Heart left ventricle (tissue), 16 donors: ENCODE results near the gene GRIN2C. TPM values are rescaled to one million over a fixed set of nuclear protein-coding genes. Genes with fewer than 3 reads are reported as not detected.

ENCODE experiments used
- ATAC-seq, 4 donors: fragments of 200-7000 bp; cut with Tn5 transposase; one replicate each; pipeline ENCODE4 v1.9.1; 2020 to 2022; ENCODE audit warnings: moderate library complexity in 4 of 4, mild to moderate bottlenecking in 3 of 4, moderate number of reproducible peaks in 1 of 4
- DNase-seq, 5 donors: peaks; one replicate each; pipeline ENCODE4 v3.0.0-alpha.2; 2020
- H3K27ac ChIP-seq, 12 donors: fragments of 200-600 bp; sonication (generic) in 4 of 12; one replicate each; pipeline versions ENCODE4 v1.5.0 to v1.8.0; 2016 to 2022; ENCODE audit warnings: mild to moderate bottlenecking in 2 of 12
- H3K27me3 ChIP-seq, 9 donors: fragments of 200-600 bp; sonication (generic) in 2 of 9; one replicate each; pipeline versions ENCODE4 v1.5.1 to v1.8.0; 2016 to 2022; ENCODE audit warnings: mild to moderate bottlenecking in 3 of 9
- H3K36me3 ChIP-seq, 9 donors: fragments of 200-600 bp; sonication (generic) in 2 of 9; one replicate each; pipeline versions ENCODE4 v1.5.0 to v1.8.0; 2018 to 2022; ENCODE audit warnings: mild to moderate bottlenecking in 2 of 9
- H3K4me1 ChIP-seq, 12 donors: fragments of 200-600 bp; sonication (generic) in 4 of 12; one replicate each; pipeline versions ENCODE4 v1.5.0 to v1.8.0; 2016 to 2022; ENCODE audit warnings: mild to moderate bottlenecking in 3 of 12
- H3K4me3 ChIP-seq, 12 donors: fragments of 200-600 bp; sonication (generic) in 4 of 12; one replicate each; pipeline versions ENCODE4 v1.5.0 to v1.8.0; 2017 to 2022; ENCODE audit warnings: mild to moderate bottlenecking in 9 of 12, moderate library complexity in 4 of 12
- H3K9me3 ChIP-seq, 12 donors: fragments of 200-600 bp; sonication (generic) in 4 of 12; one replicate each; pipeline versions ENCODE4 v1.5.0 to v1.8.0; 2016 to 2022; ENCODE audit warnings: mild to moderate bottlenecking in 1 of 12
- CTCF ChIP-seq, 12 donors: fragments of 200-600 bp; sonication (generic) in 4 of 12; IDR thresholded peaks; one replicate each; pipeline versions ENCODE4 v1.5.0 to v1.8.0; 2018 to 2022; ENCODE audit warnings: antibody characterized with exemption in 12 of 12, mild to moderate bottlenecking in 5 of 12
- POLR2A ChIP-seq, 2 donors: fragments of 450-650 bp; IDR thresholded peaks; one replicate each; pipeline ENCODE4 v1.6.1; 2017; ENCODE audit warnings: antibody characterized with exemption in 2 of 2, mild to moderate bottlenecking in 2 of 2, moderate library complexity in 2 of 2
- WGBS, 4 donors: extraction: QIAGEN DNeasy Blood & Tissue Kit in 2 of 4; methylation state at CpG; one replicate each; pipeline versions ENCODE4 v1.1.5 to v1.1.7; 2013 to 2018; 5-methylcytosine and 5-hydroxymethylcytosine counted together
- intact Hi-C, 10 donors: fragments of 100-400 bp; cut with DNase I; formaldehyde crosslinking; loops; one replicate each; pipeline versions ENCODE4 v1.11.1 to v1.14.2; 2022
- polyA plus RNA-seq, 2 donors: library from polyadenylated mRNA; stranded (reverse); fragments of 200-250 nt; gene quantifications; one replicate each; pipeline ENCODE4 v1.2.3, GENCODE V29; 2013
- total RNA-seq, 9 donors: library from RNA; depleted of rRNA in 2 of 9; stranded (reverse); fragments of >200 nt in 2 of 9; fragmentation: NEBNext Ultra II Directional in 3 of 9; extraction: Animal tissue kit (Norgen Biotek cat#: 25700) in 3 of 9; gene quantifications; one replicate each; pipeline versions ENCODE4 v1.1.0 to v1.2.4, GENCODE V29; 2016 to 2023
- donor health status: ischemic (EF 13 %, LVEDD 7.1; RV severe dilation, severe dysfunction).
- donor health status: healthy with polysubstance abuse.
- donor health status: DM: no; HTN: yes; CAD: no.
- donor health status: DM: no; HTN: no; CAD: no.
- donor health status: ischemic (EF 25% LVEDD 6.9; RV normal size, moderate dysfunction).
- donor health status: ischemic (EF 25% LVEDD 5.7; RV mildly dilated, moderate dysfunction).
- donor health status: healthy.
- donor health status: DM: yes; HTN: yes; CAD: no.
- donor health status: ischemic (EF 35%, LVEDD 5.7; RV mildly dilated, moderate dysfunction).
- donor health status: nonischemic (EF 11% LVEDD 7.7; RV severe dilation, severe dysfunction).
- donor health status: DM: yes; HTN: yes; CAD: no.
- donor health status: PGD.
- donor health status: ischemic (EF 29% LVEDD 5.4; RV normal size, mild dysfunction).
- donor health status: nonischemic (EF 23%, LVEDD 6.1; RV moderate dilation, normal function).

GRIN2C gene
- total and polyA plus RNA-seq, 11 donors: 0.09 to 3.1 (median 0.40) TPM

- no peaks in the 10 kb centered on the region for H3K27me3 ChIP-seq
- DNase-seq (no peak), ATAC-seq (no peak)
- H3K4me3 ChIP-seq: no peak overlapping the region
- no peak for TF ChIP-seq CTCF (IDR thresholded peaks at IDR 0.05)
- TF ChIP-seq POLR2A (IDR thresholded peaks at IDR 0.05): no peak
- WGBS, 4 donors: 89 to 94% (median 90%) methylated on average over 8 of the region's 8 CpGs
- peaks cover 0 to 8% (median 0%) of the 10 kb centered on the region in 12 donors for H3K4me1 ChIP-seq
- intact Hi-C loops: no loop called here
- H3K9me3 ChIP-seq: no peaks in the 10 kb centered on the region
- H3K27ac ChIP-seq: no peak overlapping the region
- peaks cover 0 to 65% (median 33%) of the 10 kb centered on the region in 9 donors for H3K36me3 ChIP-seq
These were observed 57.8 kb downstream of the GRIN2C start for GRCh38 chr17:74801896-74802295.

DNA sequence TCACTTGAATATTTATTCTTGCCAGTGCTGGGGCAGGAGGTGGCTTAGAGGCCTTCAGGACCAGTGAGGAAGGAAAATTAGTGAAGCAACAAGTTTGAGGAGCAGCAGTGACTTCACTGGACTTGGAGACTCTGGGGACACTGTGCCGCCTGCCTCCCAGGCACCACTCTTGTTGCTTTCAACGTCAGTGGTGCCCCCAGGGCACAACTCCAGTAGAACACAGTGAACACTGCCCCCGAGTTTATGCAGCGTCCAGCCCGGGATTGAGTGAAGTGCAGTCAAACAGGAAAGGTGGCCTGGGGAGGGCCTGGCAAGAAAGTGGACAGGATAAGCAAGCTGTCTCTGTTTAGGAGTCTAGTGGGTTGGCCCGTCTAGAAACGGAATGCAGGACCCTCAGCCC lies 59.2 kb downstream of the GRIN2C start:
- DNase-seq: no peak
- H3K9me3 ChIP-seq: no peaks in the 10 kb centered on the region
- no peak for TF ChIP-seq POLR2A (IDR thresholded peaks at IDR 0.05)
- no peak for TF ChIP-seq CTCF (IDR thresholded peaks at IDR 0.05)
- intact Hi-C loops: no loop called here
- no peak overlapping the region for H3K27ac ChIP-seq
- no peaks in the 10 kb centered on the region for H3K27me3 ChIP-seq
- WGBS, 4 donors: 86 to 91% (median 88%) methylated on average over 7 of the region's 7 CpGs
- no peak overlapping the region for H3K4me3 ChIP-seq
- no peak for ATAC-seq
- H3K36me3 ChIP-seq: peaks cover 0 to 79% (median 45%) of the 10 kb centered on the region in 9 donors
- H3K4me1 ChIP-seq: peaks cover 0 to 4% (median 0%) of the 10 kb centered on the region in 12 donors

DNA sequence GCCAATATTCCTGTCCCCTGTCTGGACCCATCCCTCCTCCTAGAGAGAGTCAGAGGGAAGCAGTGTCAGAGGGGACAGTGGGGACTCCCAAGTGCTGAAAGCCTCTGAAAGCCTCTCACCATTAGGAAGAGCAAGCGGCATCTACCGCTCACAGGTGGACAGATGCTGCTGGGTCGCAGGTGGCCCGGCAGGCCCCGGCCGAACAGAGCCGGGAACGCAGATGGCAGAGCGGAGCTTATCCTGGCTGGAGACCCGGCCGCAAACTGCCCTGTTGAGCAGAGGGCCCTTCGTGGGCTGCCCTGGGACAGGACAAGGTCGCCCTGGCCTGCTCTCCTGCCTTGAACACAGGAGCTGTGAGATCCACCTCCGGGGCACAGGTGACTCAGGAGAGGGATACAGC lies 60.6 kb downstream of the GRIN2C start:
- Histone ChIP-seq H3K4me3 (no peak overlapping the region), H3K36me3 (peaks cover 0 to 84% (median 59%) of the 10 kb centered on the region in 9 donors), H3K4me1 (no peaks in the 10 kb centered on the region), H3K9me3 (no peaks in the 10 kb centered on the region), H3K27me3 (no peaks in the 10 kb centered on the region), H3K27ac (no peak overlapping the region)
- intact Hi-C loops: loop anchor here in 1 of 10 donors (10.0 kb wide), 1 partner anchor 156 kb away; no protein-coding TSS in a partner anchor
- 96 to 100% (median 98%) methylated on average over 4 to 14 of the region's 14 CpGs for WGBS, 4 donors
- TF ChIP-seq POLR2A (IDR thresholded peaks at IDR 0.05) (no peak), CTCF (IDR thresholded peaks at IDR 0.05) (no peak)
- no peak for DNase-seq
- ATAC-seq: no peak

DNA sequence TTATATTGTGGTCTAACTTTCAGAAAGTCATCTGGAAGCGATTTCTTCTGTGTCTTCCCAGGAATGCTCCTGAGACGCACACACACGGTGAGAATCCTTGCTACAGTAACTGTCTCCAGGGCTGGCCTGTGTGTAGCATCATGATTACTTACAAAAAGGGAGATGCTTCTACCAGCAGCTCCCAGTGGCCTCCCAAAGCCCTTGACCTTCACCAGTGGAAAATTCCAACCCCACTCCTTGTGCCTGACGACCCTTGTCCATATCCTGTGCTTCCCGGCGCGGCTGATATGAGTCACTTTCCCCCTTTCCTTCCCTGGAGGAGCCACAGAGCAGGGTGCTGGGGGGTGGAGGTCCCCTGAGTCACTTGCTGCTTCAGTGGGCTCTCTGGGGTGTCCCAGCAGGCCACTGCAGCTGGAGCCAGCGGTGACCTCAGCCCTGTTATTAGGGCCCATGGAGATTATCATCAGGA lies 61.4 kb downstream of the GRIN2C start:
- H3K27ac ChIP-seq: no peak overlapping the region
- ATAC-seq (no peak), DNase-seq (no peak)
- H3K4me3 ChIP-seq: no peak overlapping the region
- peaks cover 0 to 90% (median 65%) of the 10 kb centered on the region in 9 donors for H3K36me3 ChIP-seq
- intact Hi-C loops: loop anchor here in 1 of 10 donors (10.0 kb wide), 1 partner anchor 157 kb away; no protein-coding TSS in a partner anchor
- TF ChIP-seq POLR2A (IDR thresholded peaks at IDR 0.05) (no peak), CTCF (IDR thresholded peaks at IDR 0.05) (no peak)
- no peaks in the 10 kb centered on the region for H3K27me3 ChIP-seq
- WGBS, 4 donors: 63 to 77% (median 69%) methylated on average over 8 of the region's 8 CpGs
- H3K9me3 ChIP-seq: no peaks in the 10 kb centered on the region
- H3K4me1 ChIP-seq: no peaks in the 10 kb centered on the region
